ENCODE measurements around the gene SDR42E2. TPM values are rescaled to one million over a fixed set of nuclear protein-coding genes. Genes with fewer than 3 reads are reported as not detected.
"Not testable (repeated sequence)": the region's sequence is repeated elsewhere in the genome, so short reads cannot be mapped to it uniquely, and the experiment has no call there.

Gene SDR42E2
- polyA plus RNA-seq, 1 experiment, result not detected

DNA sequence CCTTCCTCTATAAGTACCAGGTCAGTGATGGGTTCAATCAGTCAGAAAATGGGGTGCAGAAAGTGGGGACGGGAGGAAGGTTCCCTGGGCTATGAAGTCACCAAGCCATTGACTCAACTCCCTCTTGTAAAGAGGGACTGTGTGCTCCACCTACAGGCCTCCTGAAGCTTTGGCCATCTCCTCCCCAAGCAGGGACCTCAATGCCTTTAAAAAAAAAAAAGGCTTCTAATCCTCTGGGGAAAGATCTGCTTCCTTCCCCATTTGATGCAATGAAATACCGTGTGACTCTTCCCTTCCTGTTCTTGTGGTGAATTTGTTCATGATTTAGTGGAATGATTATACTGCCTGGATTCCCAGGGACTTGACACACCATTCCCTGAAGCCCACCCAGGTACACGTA lies 39.2 kb upstream of the SDR42E2 start:
- no peaks in the 10 kb centered on the region for H3K36me3 ChIP-seq (ENCODE audit: control insufficient read depth, insufficient read depth, low read length)
- TF ChIP-seq, protein P1, sequence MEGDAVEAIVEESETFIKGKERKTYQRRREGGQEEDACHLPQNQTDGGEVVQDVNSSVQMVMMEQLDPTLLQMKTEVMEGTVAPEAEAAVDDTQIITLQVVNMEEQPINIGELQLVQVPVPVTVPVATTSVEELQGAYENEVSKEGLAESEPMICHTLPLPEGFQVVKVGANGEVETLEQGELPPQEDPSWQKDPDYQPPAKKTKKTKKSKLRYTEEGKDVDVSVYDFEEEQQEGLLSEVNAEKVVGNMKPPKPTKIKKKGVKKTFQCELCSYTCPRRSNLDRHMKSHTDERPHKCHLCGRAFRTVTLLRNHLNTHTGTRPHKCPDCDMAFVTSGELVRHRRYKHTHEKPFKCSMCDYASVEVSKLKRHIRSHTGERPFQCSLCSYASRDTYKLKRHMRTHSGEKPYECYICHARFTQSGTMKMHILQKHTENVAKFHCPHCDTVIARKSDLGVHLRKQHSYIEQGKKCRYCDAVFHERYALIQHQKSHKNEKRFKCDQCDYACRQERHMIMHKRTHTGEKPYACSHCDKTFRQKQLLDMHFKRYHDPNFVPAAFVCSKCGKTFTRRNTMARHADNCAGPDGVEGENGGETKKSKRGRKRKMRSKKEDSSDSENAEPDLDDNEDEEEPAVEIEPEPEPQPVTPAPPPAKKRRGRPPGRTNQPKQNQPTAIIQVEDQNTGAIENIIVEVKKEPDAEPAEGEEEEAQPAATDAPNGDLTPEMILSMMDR (IDR thresholded peaks at IDR 0.05; ENCODE audit: insufficient read depth, low read depth, low read length), result no peak
- H3K27me3 ChIP-seq (ENCODE audit: control insufficient read depth, insufficient read depth, low read length), result 0 out of 2 replicates have a peak, but pooled peaks cover 1% of the 10 kb centered on the region
- H3K4me3 ChIP-seq (ENCODE audit: low read depth, low read length), result no peak overlapping the region
- CTCF ChIA-PET, result no interaction called here
- no peak for DNase-seq (ENCODE audit: low read depth)
- POLR2A ChIA-PET, result no interaction called here

DNA sequence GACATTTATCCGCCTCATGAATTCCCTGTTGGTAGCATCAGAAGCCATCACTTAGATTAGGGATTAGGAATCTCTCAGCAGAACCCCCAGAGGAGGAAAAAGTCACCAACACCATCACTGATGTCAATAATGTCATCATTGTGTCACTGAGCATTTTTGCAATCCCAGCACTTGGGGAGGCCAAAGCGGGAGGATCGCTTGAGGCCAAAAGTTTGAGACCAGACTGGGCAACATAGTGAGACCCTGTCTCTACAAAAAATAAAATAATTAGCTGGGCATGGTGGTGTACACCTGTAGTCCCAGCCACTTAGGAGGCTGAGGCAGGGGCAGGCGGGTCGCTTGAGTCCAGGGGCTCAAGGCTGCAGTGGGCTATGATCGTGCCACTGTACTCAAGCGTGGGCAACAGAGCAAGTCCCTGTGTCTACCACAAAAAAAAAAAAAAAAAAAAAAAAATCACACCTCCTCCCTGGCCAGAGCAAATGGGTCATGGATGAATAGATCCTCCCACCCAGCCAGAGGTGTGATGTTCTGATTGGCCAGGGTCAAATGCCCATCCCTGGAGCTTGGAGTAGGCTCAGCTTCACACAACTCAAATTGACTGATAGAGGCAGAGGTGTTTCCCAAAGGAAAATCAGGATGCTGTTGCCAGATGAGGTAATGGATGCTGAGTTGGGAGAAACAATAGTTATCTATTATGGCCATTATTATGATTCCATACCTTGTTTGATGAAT lies 38.4 kb upstream of the SDR42E2 start:
- Histone ChIP-seq H3K36me3 (ENCODE audit: control insufficient read depth, insufficient read depth, low read length) (no peaks in the 10 kb centered on the region), H3K27me3 (ENCODE audit: control insufficient read depth, insufficient read depth, low read length) (0 out of 2 replicates have a peak, but pooled peaks cover 1% of the 10 kb centered on the region), H3K4me3 (ENCODE audit: low read depth, low read length) (no peak overlapping the region)
- no peak for DNase-seq (ENCODE audit: low read depth)
- TF ChIP-seq, protein P1 (IDR thresholded peaks at IDR 0.05; ENCODE audit: insufficient read depth, low read depth, low read length), result no peak
- POLR2A ChIA-PET, result no interaction called here
- CTCF ChIA-PET, result no interaction called here

DNA sequence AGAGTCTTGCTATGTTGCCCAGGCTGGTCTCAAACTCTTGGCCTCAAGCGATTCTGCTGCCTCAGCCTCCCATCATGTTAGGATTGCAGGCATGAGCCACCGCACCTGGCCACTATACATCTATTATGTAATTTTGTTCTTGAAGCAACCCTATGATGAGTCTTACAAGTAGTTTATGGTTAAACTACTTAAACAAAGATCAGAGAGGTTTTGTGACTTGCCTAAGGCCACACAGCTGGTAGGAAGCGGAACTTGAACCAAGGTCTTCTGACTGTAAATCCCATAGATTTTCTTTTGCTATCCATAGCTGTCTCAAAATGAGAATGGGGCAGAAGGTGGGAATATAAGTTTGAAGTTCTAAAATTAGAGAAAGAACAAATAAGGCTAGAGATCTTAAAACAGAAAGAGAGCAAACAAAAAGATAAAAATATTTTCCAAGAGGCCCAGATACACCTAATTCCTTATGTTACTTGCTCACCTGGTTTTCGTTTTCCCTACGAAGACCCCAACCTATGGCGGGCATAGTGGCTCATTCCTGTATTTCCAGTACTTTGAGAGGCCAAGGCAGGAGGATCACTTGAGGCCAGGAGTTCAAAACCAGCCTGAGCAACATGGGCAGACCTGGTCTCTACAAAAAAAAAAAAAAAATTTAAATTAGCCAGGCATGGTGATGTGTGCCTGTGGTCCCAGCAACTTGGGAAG lies 37.6 kb upstream of the SDR42E2 start:
- TF ChIP-seq, protein P1 (IDR thresholded peaks at IDR 0.05; ENCODE audit: insufficient read depth, low read depth, low read length), result no peak
- CTCF ChIA-PET, result no interaction called here
- POLR2A ChIA-PET, result no interaction called here
- Histone ChIP-seq H3K36me3 (ENCODE audit: control insufficient read depth, insufficient read depth, low read length) (no peaks in the 10 kb centered on the region), H3K27me3 (ENCODE audit: control insufficient read depth, insufficient read depth, low read length) (0 out of 2 replicates have a peak, but pooled peaks cover 1% of the 10 kb centered on the region), H3K4me3 (ENCODE audit: low read depth, low read length) (no peak overlapping the region)
- DNase-seq (ENCODE audit: low read depth), result no peak

DNA sequence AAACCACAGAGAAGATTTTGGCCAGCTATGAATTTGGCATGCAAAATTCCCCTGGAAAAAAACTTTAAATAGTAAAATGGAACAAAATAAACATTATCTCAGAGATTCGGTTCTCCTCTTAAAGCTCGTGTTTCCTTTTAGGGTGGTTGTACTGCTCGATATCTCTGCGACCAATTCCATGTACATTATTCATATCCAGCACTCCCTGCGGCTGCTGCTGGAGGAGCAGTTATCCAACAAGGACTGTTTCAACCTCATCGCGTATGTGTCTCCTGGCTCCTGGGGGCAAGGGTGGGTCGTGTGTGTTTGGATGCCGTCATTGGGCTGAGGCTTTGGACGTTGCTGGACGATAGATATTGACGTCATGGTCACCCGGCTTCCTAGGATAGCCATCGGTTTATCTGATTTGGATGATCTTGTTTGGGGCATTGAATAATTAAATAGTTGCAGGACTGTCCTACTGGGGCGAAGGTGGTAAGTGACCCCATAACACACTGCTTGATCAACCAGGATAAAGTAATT lies 36.2 kb upstream of the SDR42E2 start:
- no peaks in the 10 kb centered on the region for H3K27me3 ChIP-seq (ENCODE audit: control insufficient read depth, insufficient read depth, low read length)
- CTCF ChIA-PET, result no interaction called here
- TF ChIP-seq, protein P1 (IDR thresholded peaks at IDR 0.05; ENCODE audit: insufficient read depth, low read depth, low read length), result no peak
- H3K4me3 ChIP-seq (ENCODE audit: low read depth, low read length), result no peak overlapping the region
- no peak for DNase-seq (ENCODE audit: low read depth)
- no peaks in the 10 kb centered on the region for H3K36me3 ChIP-seq (ENCODE audit: control insufficient read depth, insufficient read depth, low read length)
- POLR2A ChIA-PET, result no interaction called here

DNA sequence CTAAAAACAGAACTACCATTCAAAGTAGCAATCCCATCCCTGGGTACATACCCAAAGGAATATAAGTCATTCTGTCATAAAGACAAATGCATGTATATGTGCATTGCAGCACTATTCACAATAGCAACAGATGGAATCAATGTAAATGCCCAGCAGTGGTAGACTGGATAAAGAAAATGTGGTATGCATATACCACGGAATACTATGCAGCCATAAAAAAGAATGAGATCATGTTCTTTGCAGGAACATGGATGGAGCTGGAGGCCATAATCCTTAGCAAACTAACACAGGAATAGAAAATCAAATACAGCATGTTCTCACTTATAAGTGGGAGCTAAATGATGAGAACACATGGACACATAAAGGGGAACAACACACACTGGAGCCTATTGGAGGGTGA lies 33.8 kb upstream of the SDR42E2 start:
- H3K36me3 ChIP-seq (ENCODE audit: control insufficient read depth, insufficient read depth, low read length); H3K4me3 ChIP-seq (ENCODE audit: low read depth, low read length); POLR2A ChIA-PET; DNase-seq (ENCODE audit: low read depth); H3K27me3 ChIP-seq (ENCODE audit: control insufficient read depth, insufficient read depth, low read length): not testable (repeated sequence)
- CTCF ChIA-PET, result interaction anchor here (1.0 kb wide), 1 partner anchor 13 kb away, joined by 3 read pairs; no protein-coding TSS in a partner anchor
